K562 (cell line): ENCODE results near the gene SLC25A48. TPM values are rescaled to one million over a fixed set of nuclear protein-coding genes. Genes with fewer than 3 reads are reported as not detected.

ENCODE experiments used
- ATAC-seq: fragments of 200-7000 bp; cut with Tn5 transposase; 3 replicates; pipeline ENCODE4 v1.9.1; 2020; ENCODE audit warnings: moderate library complexity
- BruUV-seq: library from RNA; stranded (reverse); fragments of 400-500 nt; replicated peaks from 2 replicates; lab custom pipeline; 2021; lab: Mats Ljungman, UMichigan
- CTCF ChIA-PET: fragments of 300-600 bp; formaldehyde crosslinking; extraction: SDS; loops from one replicate; lab custom pipeline; 2021; ENCODE audit warnings: low intra/inter-chr PET ratio; lab: Yijun Ruan, JAX
- POLR2A ChIA-PET: fragments of 300-600, 350-650 bp; sonication (Branson Sonifier 250); formaldehyde crosslinking; extraction: SDS; loops from one replicate; lab custom pipeline; 2021; ENCODE audit warnings: antibody characterized with exemption, inconsistent platforms; lab: Yijun Ruan, JAX
- DNase-seq, 4 experiments: peaks; one replicate each; pipeline versions ENCODE4 v3.0.0 to v3.0.0-alpha.2; 2011 to 2018; ENCODE audit warnings: low spot score in 3 of 4, mixed read lengths in 3 of 4; ENCODE audit errors: extremely low read depth in 1 of 4
- FAIRE-seq: peaks from 2 replicates; lab custom pipeline; 2011; peaks lifted over from hg19 to GRCh38; lab: Jason Lieb, UNC
- H2AFZ ChIP-seq: 2 replicates; pipeline ENCODE4 v1.6.0; 2011; ENCODE audit warnings: low read depth, low read length, control low read depth, inconsistent platforms
- H3K27ac ChIP-seq: fragments of 200-600 bp; 3 replicates; pipeline ENCODE4 v1.8.0; 2011; ENCODE audit warnings: low read depth, mild to moderate bottlenecking, control low read depth, inconsistent platforms, low read length, moderate library complexity, mixed read lengths; ENCODE audit errors: extremely low read depth
- H3K27me3 ChIP-seq, 2 experiments: fragments of 300-600 bp in 1 of 2; 2 replicates in 1 of 2; 3 replicates in 1 of 2; pipeline versions ENCODE4 v1.6.0 to v1.8.0; 2011; ENCODE audit warnings: inconsistent platforms in 2 of 2, low read length in 2 of 2, mild to moderate bottlenecking in 1 of 2, mixed read lengths in 1 of 2, moderate library complexity in 1 of 2; ENCODE audit not compliant: control insufficient read depth in 2 of 2, insufficient read depth in 2 of 2
- H3K36me3 ChIP-seq: fragments of 300-600 bp; 3 replicates; pipeline ENCODE4 v1.8.0; 2011; ENCODE audit warnings: mild to moderate bottlenecking, low read length, inconsistent platforms; ENCODE audit not compliant: control insufficient read depth, insufficient read depth
- H3K4me1 ChIP-seq, 2 experiments: fragments of 200-600 bp in 1 of 2; replicated peaks in 1 of 2; 2 replicates in 1 of 2; 3 replicates in 1 of 2; pipeline versions ENCODE4 v1.5.1 to v1.8.0; 2011; ENCODE audit warnings: inconsistent platforms in 2 of 2, low read length in 2 of 2, mild to moderate bottlenecking in 1 of 2, mixed read lengths in 1 of 2, moderate library complexity in 1 of 2; ENCODE audit not compliant: control insufficient read depth in 2 of 2, insufficient read depth in 2 of 2
- H3K4me2 ChIP-seq: 2 replicates; pipeline ENCODE4 v1.6.1; 2011; ENCODE audit warnings: low read length, control low read depth, inconsistent platforms, mixed read lengths; ENCODE audit not compliant: insufficient read depth
- H3K4me3 ChIP-seq: fragments of 200-600 bp; sonication (generic), shearing (Covaris generic); 2 replicates; pipeline ENCODE4 v1.5.1; 2016; ENCODE audit warnings: control low read depth, inconsistent platforms
- H3K79me2 ChIP-seq: fragments of 200-600 bp; 3 replicates; pipeline ENCODE4 v1.8.0; 2011; ENCODE audit warnings: low read length, inconsistent platforms; ENCODE audit not compliant: control insufficient read depth, insufficient read depth
- H3K9ac ChIP-seq, 2 experiments: 2 replicates each; pipeline versions ENCODE4 v1.6.0 to v1.6.1; 2011; ENCODE audit warnings: low read depth in 2 of 2, low read length in 2 of 2, control low read depth in 1 of 2, inconsistent platforms in 1 of 2, mild to moderate bottlenecking in 1 of 2, mixed read lengths in 1 of 2; ENCODE audit not compliant: insufficient read depth in 1 of 2
- H3K9me1 ChIP-seq: one replicate; pipeline ENCODE4 v1.6.0; 2011; ENCODE audit warnings: inconsistent platforms, mild to moderate bottlenecking, low read length, moderate library complexity; ENCODE audit not compliant: control insufficient read depth, insufficient read depth
- H3K9me3 ChIP-seq: replicated peaks from 2 replicates; pipeline ENCODE4 v1.5.1; 2011; ENCODE audit warnings: low read depth, low read length, inconsistent platforms; ENCODE audit not compliant: control insufficient read depth, insufficient read depth
- H4K20me1 ChIP-seq: replicated peaks from 2 replicates; pipeline ENCODE4 v1.6.1; 2011; ENCODE audit warnings: low read length, inconsistent platforms, mixed read lengths; ENCODE audit not compliant: control insufficient read depth, insufficient read depth
- ADNP ChIP-seq: fragments of 200-800 bp; sonication (Bioruptor generic); IDR thresholded peaks from 2 replicates; pipeline ENCODE4 v1.6.1; 2016; ENCODE audit warnings: missing genetic modification characterization, missing compliant biosample characterization
- MEIS2 ChIP-seq: fragments of 450-650 bp; IDR thresholded peaks from 2 replicates; pipeline ENCODE4 v1.6.1; 2014; ENCODE audit warnings: mild to moderate bottlenecking; ENCODE audit not compliant: partially characterized antibody
- RCOR1 ChIP-seq, 2 experiments: IDR thresholded peaks; 2 replicates each; pipeline ENCODE4 v1.6.1; 2012; ENCODE audit warnings: low read depth in 2 of 2, low read length in 2 of 2, borderline replicate concordance in 1 of 2, improper control_type of control experiment in 1 of 2
- SMARCA5 ChIP-seq: fragments of 450-650 bp; IDR thresholded peaks from 2 replicates; pipeline ENCODE4 v1.6.1; 2016
- ZNF717 ChIP-seq: fragments of 250-450 bp; sonication (Bioruptor Pico); IDR thresholded peaks from 2 replicates; pipeline ENCODE4 v1.5.0; 2021
- WGBS: fragments of 100-300 bp; shearing (Covaris generic); methylation state at CpG from one replicate; pipeline ENCODE4 v1.1.6; 2016; ENCODE audit warnings: low coverage, mixed read lengths; ENCODE audit not compliant: insufficient coverage; ENCODE audit errors: missing lambda C conversion rate; 5-methylcytosine and 5-hydroxymethylcytosine counted together
- in situ Hi-C: fragments of 300-500 bp; cut with MboI; formaldehyde crosslinking; loops from 4 replicates; pipeline ENCODE4 v1.15.0; 2018; ENCODE audit warnings: inconsistent platforms, mixed read lengths
- intact Hi-C: fragments of 100-400 bp; cut with micrococcal nuclease; formaldehyde crosslinking; loops from 2 replicates; pipeline ENCODE4 v1.14.2; 2022
- polyA plus RNA-seq, 8 experiments: library from polyadenylated mRNA; depleted of rRNA in 4 of 8; stranded (reverse) in 5 of 8; unstranded in 3 of 8; fragments of >200 nt; fragmentation: Nextera tagmentation in 2 of 8; fragmentation: Illumina TruSeq in 1 of 8; extraction: Ambion mirVana in 2 of 8; extraction: Trizol in 1 of 8; gene quantifications; 2 replicates each; pipeline versions ENCODE4 v1.2.1 to v1.2.3, GENCODE V29; 2011 to 2014; ENCODE audit warnings: inconsistent platforms in 1 of 8, missing spikeins in 1 of 8
- total RNA-seq, 7 experiments: library from RNA; depleted of rRNA in 6 of 7; stranded (reverse); fragments of >200 nt in 6 of 7; fragmentation: Illumina TruSeq in 2 of 7; extraction: Trizol in 2 of 7; gene quantifications; 2 replicates each; pipeline versions ENCODE4 v1.2.1 to v1.2.3, GENCODE V29; 2011 to 2021; ENCODE audit warnings: low replicate concordance in 1 of 7
- TF ChIP-seq, protein P1 (sequence below): fragments of 450-650 bp; conservative IDR thresholded peaks from 2 replicates; pipeline ENCODE4 v1.6.1; 2016; ENCODE audit warnings: missing genetic modification characterization, low read depth, mild to moderate bottlenecking, missing compliant biosample characterization, moderate library complexity
- TF ChIP-seq, protein P2 (sequence below), 2 experiments: IDR thresholded peaks in 1 of 2; conservative IDR thresholded peaks in 1 of 2; 2 replicates each; pipeline ENCODE4 v1.6.1; 2016; ENCODE audit warnings: low read depth in 2 of 2, mild to moderate bottlenecking in 1 of 2, missing compliant biosample characterization in 1 of 2, missing genetic modification characterization in 1 of 2, moderate library complexity in 1 of 2
- TF ChIP-seq, protein P3 (sequence below): fragments of 450-650 bp; IDR thresholded peaks from 2 replicates; pipeline ENCODE4 v1.6.1; 2016

The SLC25A48 gene
- total and polyA plus RNA-seq, 9 of the 15 experiments (the other 6 are each of a cell fraction or from before 2014, with no cell fraction given), result 0.08 to 0.35 (median 0.23) TPM; not detected in 1

DNA sequence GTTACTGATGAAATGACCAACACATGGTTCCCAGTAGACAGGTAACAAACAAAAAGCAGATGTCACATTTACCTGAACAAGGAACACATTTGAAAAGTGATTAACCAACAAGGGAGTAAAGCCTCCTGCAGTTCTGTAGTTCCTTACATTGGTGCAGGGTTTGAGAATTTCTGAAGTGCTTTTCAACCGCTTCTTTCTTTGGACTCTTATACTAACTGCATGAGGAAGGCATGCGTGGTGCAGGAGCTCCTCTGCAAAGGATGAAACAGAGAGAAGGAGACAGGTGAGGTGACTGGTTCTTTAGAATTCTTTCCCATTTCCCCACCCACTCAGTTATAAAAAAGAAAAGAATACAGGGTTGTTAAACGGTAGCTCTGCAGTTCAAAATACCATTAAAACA is 65.8 kb downstream of the SLC25A48 start:
- no peak overlapping the region for H2AFZ ChIP-seq
- no peak for DNase-seq
- H3K4me2 ChIP-seq, result no peak overlapping the region
- ChIA-PET POLR2A (no interaction called here), CTCF (no interaction called here)
- in situ Hi-C loops (no loop called here), intact Hi-C loops (no loop called here)
- 0% methylated on average over 3 of the region's 3 CpGs for WGBS
- no peaks in the 10 kb centered on the region for H3K9me1 ChIP-seq
- H3K36me3 ChIP-seq, result no peaks in the 10 kb centered on the region
- FAIRE-seq, result no peak
- no peak overlapping the region for H3K9ac ChIP-seq
- no peak overlapping the region for H3K27ac ChIP-seq
- no peak for ATAC-seq
- peaks cover 0 to 23% of the 10 kb centered on the region in 2 experiments; a peak in 2 of 5 replicates for H3K27me3 ChIP-seq
- TF ChIP-seq SMARCA5, result no peak
- H3K9me3 ChIP-seq, result no peaks in the 10 kb centered on the region
- H3K79me2 ChIP-seq, result no peaks in the 10 kb centered on the region
- no peak overlapping the region for H3K4me3 ChIP-seq
- H4K20me1 ChIP-seq, result no peaks in the 10 kb centered on the region
- H3K4me1 ChIP-seq, result peaks cover 0 to 4% of the 10 kb centered on the region in 2 experiments; a peak in 1 of 5 replicates
- BruUV-seq, result no TSS peak

DNA sequence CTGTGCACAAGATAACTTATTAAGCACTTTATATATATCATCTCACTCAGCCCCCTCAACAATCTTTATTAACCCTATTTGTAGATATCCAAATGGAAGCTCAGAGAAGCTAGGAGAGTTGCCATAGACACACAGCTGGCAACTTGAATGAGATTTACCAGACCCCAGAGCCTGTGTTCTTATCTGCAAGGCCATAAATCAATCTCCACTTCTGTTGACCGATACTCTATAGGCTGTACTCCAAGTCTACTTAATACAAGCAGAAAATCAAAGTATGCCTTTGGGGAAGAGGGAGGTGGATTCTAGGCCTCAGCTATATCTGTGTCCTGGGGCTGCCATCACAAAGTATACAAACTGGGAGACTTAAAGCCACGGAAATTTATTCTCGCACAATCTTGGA is 67.2 kb downstream of the SLC25A48 start:
- Histone ChIP-seq H4K20me1 (no peaks in the 10 kb centered on the region), H2AFZ (no peak overlapping the region), H3K9ac (no peak overlapping the region), H3K27ac (no peak overlapping the region), H3K27me3 (peaks cover 0 to 16% of the 10 kb centered on the region in 2 experiments; a peak in 2 of 5 replicates), H3K79me2 (no peaks in the 10 kb centered on the region), H3K36me3 (no peaks in the 10 kb centered on the region), H3K4me2 (no peak overlapping the region), H3K9me1 (no peaks in the 10 kb centered on the region), H3K9me3 (no peaks in the 10 kb centered on the region), H3K4me1 (no peaks in the 10 kb centered on the region), H3K4me3 (no peak overlapping the region)
- ATAC-seq (no peak), FAIRE-seq (no peak), DNase-seq (no peak)
- TF ChIP-seq ADNP (tag) (no peak), RCOR1 (IDR thresholded peaks at IDR 0.05; ENCODE audit: borderline replicate concordance in 1 of 2, low read depth in 2 of 2, low read length in 2 of 2) (no peak), ZNF717 (no peak), SMARCA5 (no peak), MEIS2 (peak; percentile 71)
- TF ChIP-seq, protein P1, sequence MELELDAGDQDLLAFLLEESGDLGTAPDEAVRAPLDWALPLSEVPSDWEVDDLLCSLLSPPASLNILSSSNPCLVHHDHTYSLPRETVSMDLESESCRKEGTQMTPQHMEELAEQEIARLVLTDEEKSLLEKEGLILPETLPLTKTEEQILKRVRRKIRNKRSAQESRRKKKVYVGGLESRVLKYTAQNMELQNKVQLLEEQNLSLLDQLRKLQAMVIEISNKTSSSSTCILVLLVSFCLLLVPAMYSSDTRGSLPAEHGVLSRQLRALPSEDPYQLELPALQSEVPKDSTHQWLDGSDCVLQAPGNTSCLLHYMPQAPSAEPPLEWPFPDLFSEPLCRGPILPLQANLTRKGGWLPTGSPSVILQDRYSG (tag), result no peak
- TF ChIP-seq, protein P2, sequence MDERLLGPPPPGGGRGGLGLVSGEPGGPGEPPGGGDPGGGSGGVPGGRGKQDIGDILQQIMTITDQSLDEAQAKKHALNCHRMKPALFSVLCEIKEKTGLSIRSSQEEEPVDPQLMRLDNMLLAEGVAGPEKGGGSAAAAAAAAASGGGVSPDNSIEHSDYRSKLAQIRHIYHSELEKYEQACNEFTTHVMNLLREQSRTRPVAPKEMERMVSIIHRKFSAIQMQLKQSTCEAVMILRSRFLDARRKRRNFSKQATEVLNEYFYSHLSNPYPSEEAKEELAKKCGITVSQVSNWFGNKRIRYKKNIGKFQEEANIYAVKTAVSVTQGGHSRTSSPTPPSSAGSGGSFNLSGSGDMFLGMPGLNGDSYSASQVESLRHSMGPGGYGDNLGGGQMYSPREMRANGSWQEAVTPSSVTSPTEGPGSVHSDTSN (CRISPR knock-in tag; IDR thresholded peaks at IDR 0.05; ENCODE audit: low read depth), result no peak
- TF ChIP-seq, protein P2 (tag; conservative IDR thresholded peaks at IDR 0.05; ENCODE audit: low read depth), result peak; percentile 29; the same call in 1 of the 2 replicates
- TF ChIP-seq, protein P3, sequence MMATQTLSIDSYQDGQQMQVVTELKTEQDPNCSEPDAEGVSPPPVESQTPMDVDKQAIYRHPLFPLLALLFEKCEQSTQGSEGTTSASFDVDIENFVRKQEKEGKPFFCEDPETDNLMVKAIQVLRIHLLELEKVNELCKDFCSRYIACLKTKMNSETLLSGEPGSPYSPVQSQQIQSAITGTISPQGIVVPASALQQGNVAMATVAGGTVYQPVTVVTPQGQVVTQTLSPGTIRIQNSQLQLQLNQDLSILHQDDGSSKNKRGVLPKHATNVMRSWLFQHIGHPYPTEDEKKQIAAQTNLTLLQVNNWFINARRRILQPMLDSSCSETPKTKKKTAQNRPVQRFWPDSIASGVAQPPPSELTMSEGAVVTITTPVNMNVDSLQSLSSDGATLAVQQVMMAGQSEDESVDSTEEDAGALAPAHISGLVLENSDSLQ, result 0 out of 2 replicates have a peak, but pooled peaks have one; percentile 22
- in situ Hi-C loops, result no loop called here
- POLR2A ChIA-PET, result interaction anchor here (0.7 kb wide), 1 partner anchor 1504 kb away, joined by 3 read pairs; no protein-coding TSS in a partner anchor
- intact Hi-C loops, result no loop called here
- WGBS, result 3% methylated on average over 3 of the region's 3 CpGs
- no TSS peak for BruUV-seq
- CTCF ChIA-PET, result no interaction called here
